MCF 10A (cell line): ENCODE data around the gene PRRX1. TPM values are rescaled to one million over a fixed set of nuclear protein-coding genes. Genes with fewer than 3 reads are reported as not detected.

Experiments used
- BruUV-seq: library from RNA; stranded (reverse); fragments of 400-500 nt; replicated peaks from 2 replicates; lab custom pipeline; 2021; lab: Mats Ljungman, UMichigan
- CTCF ChIA-PET: fragments of 300-600 bp; sonication (Branson Sonifier 250); formaldehyde crosslinking; extraction: SDS; loops from one replicate; lab custom pipeline; 2021; ENCODE audit warnings: antibody characterized with exemption, inconsistent platforms; lab: Yijun Ruan, JAX
- POLR2A ChIA-PET: fragments of 300-600, 350-650 bp; sonication (Branson Sonifier 250); formaldehyde crosslinking; extraction: SDS; loops from one replicate; lab custom pipeline; 2020; ENCODE audit warnings: antibody characterized with exemption, inconsistent platforms; lab: Yijun Ruan, JAX
- DNase-seq: peaks from one replicate; pipeline ENCODE4 v3.0.0-alpha.2; 2018; ENCODE audit not compliant: unreplicated experiment
- H3K27ac Mint-ChIP-seq: one replicate; pipeline ENCODE4 v1.8.0; 2022; ENCODE audit warnings: mild to moderate bottlenecking, low read depth, mixed read lengths; ENCODE audit not compliant: unreplicated experiment
- H3K27me3 Mint-ChIP-seq: one replicate; pipeline ENCODE4 v1.8.0; 2022; ENCODE audit warnings: mixed read lengths; ENCODE audit not compliant: insufficient read depth, unreplicated experiment
- H3K36me3 Mint-ChIP-seq: one replicate; pipeline ENCODE4 v1.8.0; 2022; ENCODE audit warnings: mild to moderate bottlenecking, moderate library complexity, mixed read lengths; ENCODE audit not compliant: insufficient read depth, unreplicated experiment
- H3K4me1 Mint-ChIP-seq: one replicate; pipeline ENCODE4 v1.8.0; 2022; ENCODE audit warnings: mixed read lengths; ENCODE audit not compliant: insufficient read depth, unreplicated experiment
- H3K4me3 Mint-ChIP-seq: one replicate; pipeline ENCODE4 v1.8.0; 2022; ENCODE audit warnings: mild to moderate bottlenecking, moderate library complexity, mixed read lengths; ENCODE audit not compliant: unreplicated experiment
- H3K9me3 Mint-ChIP-seq: one replicate; pipeline ENCODE4 v1.8.0; 2022; ENCODE audit warnings: mixed read lengths; ENCODE audit not compliant: unreplicated experiment
- CTCF ChIP-seq: fragments of 200-600 bp; IDR thresholded peaks from one replicate; pipeline ENCODE4 v1.8.0; 2022; ENCODE audit warnings: antibody characterized with exemption, mild to moderate bottlenecking; ENCODE audit not compliant: unreplicated experiment
- intact Hi-C: fragments of 100-400 bp; cut with micrococcal nuclease; formaldehyde crosslinking; loops from 2 replicates; pipeline ENCODE4 v1.14.1; 2022
- total RNA-seq: library from RNA; stranded (reverse); gene quantifications from 2 replicates; pipeline ENCODE4 v1.2.3, GENCODE V29; 2022

Gene PRRX1
- total RNA-seq, 1 experiment from 2014 or later, result not detected

- peak; percentile 21 for DNase-seq
- Mint-ChIP-seq H3K4me3 (no peak overlapping the region), H3K36me3 (no peaks in the 10 kb centered on the region), H3K4me1 (no peaks in the 10 kb centered on the region), H3K27me3 (no peaks in the 10 kb centered on the region), H3K27ac (no peak overlapping the region), H3K9me3 (no peaks in the 10 kb centered on the region)
- no TSS peak for BruUV-seq
- TF ChIP-seq CTCF, result no peak
- CTCF ChIA-PET, result interaction anchor here (0.6 to 1.6 kb wide), 4 partner anchors 14 to 161 kb away, joined by 3 to 5 read pairs (median 4); no protein-coding TSS in a partner anchor
- POLR2A ChIA-PET, result no interaction called here
- intact Hi-C loops, result loop anchor here (5.0 to 10.0 kb wide), 3 partner anchors 113 to 264 kb away; no protein-coding TSS in a partner anchor
These were observed 105.0 kb downstream of the PRRX1 start for GRCh38 chr1:170768929-170769328.

- ChIA-PET CTCF (interaction anchor here (0.6 to 1.6 kb wide), 6 partner anchors 13 to 840 kb away, joined by 3 to 5 read pairs (median 3); no protein-coding TSS in a partner anchor), POLR2A (no interaction called here)
- H3K4me3 Mint-ChIP-seq, result no peak overlapping the region
- H3K9me3 Mint-ChIP-seq, result no peaks in the 10 kb centered on the region
- intact Hi-C loops, result loop anchor here (5.0 to 10.0 kb wide), 4 partner anchors 113 to 265 kb away; no protein-coding TSS in a partner anchor
- BruUV-seq, result no TSS peak
- no peak for TF ChIP-seq CTCF
- no peak overlapping the region for H3K27ac Mint-ChIP-seq
- no peak for DNase-seq
- H3K4me1 Mint-ChIP-seq, result no peaks in the 10 kb centered on the region
- no peaks in the 10 kb centered on the region for H3K27me3 Mint-ChIP-seq
- no peaks in the 10 kb centered on the region for H3K36me3 Mint-ChIP-seq
These were observed 105.8 kb downstream of the PRRX1 start for GRCh38 chr1:170769691-170770090.

- TF ChIP-seq CTCF, result no peak
- Mint-ChIP-seq H3K36me3 (no peaks in the 10 kb centered on the region), H3K4me3 (no peak overlapping the region), H3K4me1 (no peaks in the 10 kb centered on the region), H3K27me3 (no peaks in the 10 kb centered on the region), H3K9me3 (no peaks in the 10 kb centered on the region), H3K27ac (no peak overlapping the region)
- BruUV-seq, result no TSS peak
- POLR2A ChIA-PET, result no interaction called here
- DNase-seq, result no peak
- intact Hi-C loops, result loop anchor here (10.0 kb wide), 1 partner anchor 185 kb away; no protein-coding TSS in a partner anchor
- CTCF ChIA-PET, result interaction anchor here (0.6 to 1.6 kb wide), 4 partner anchors 80 to 841 kb away, joined by 3 to 4 read pairs (median 3); no protein-coding TSS in a partner anchor
These were observed 106.3 kb downstream of the PRRX1 start for GRCh38 chr1:170770254-170770653.

GRCh38 chr1:170776252-170776651 lies 112.3 kb downstream of the PRRX1 start:
- H3K4me3 Mint-ChIP-seq, result no peak overlapping the region
- DNase-seq, result peak; percentile 20
- POLR2A ChIA-PET, result no interaction called here
- no peaks in the 10 kb centered on the region for H3K9me3 Mint-ChIP-seq
- no TSS peak for BruUV-seq
- no peak for TF ChIP-seq CTCF
- CTCF ChIA-PET, result interaction anchor here (0.5 to 1.6 kb wide), 7 partner anchors 15 to 204 kb away, joined by 3 to 6 read pairs (median 3); no protein-coding TSS in a partner anchor
- no peaks in the 10 kb centered on the region for H3K27me3 Mint-ChIP-seq
- H3K27ac Mint-ChIP-seq, result no peak overlapping the region
- intact Hi-C loops, result loop anchor here (10.0 kb wide), 1 partner anchor 191 kb away; no protein-coding TSS in a partner anchor
- no peaks in the 10 kb centered on the region for H3K36me3 Mint-ChIP-seq
- no peaks in the 10 kb centered on the region for H3K4me1 Mint-ChIP-seq
